ENCODE measurements around the gene ZYG11B. TPM values are rescaled to one million over a fixed set of nuclear protein-coding genes. Genes with fewer than 3 reads are reported as not detected.

Gene ZYG11B
- total and polyA plus RNA-seq, 9 of the 15 experiments (the other 6 are each of a cell fraction or from before 2014, with no cell fraction given): 4.9 to 22.2 (median 12.2) TPM

DNA sequence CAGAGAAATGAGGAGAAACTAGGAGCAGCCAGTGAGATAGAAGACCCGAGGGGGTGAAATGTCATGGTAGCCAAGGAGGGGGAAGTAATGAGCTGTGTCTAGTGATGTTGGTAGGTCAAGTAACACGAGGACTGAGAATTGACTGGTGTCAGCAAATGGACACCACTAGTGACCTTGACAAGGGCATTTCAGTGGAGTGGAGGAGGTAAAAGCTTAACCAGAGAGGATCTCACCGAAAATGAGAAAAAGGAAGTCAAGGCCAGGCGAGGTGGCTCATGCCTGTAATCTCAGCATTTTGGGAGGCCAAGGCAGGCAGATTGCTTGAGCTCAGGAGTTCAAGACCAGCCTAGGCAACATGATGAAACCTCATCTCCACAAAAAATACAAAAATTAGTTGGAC lies 3.0 kb upstream of the ZYG11B start (continued):
- TF ChIP-seq ZNF316 (IDR thresholded peaks at IDR 0.05): 0 out of 2 replicates have a peak, but pooled peaks have one; percentile 35
- TF ChIP-seq ZNF143 (CRISPR knock-in tag; IDR thresholded peaks at IDR 0.05): no peak
- TF ChIP-seq HCFC1 (IDR thresholded peaks at IDR 0.05; ENCODE audit: low read depth, low read length): no peak
- TF ChIP-seq RNF2 (IDR thresholded peaks at IDR 0.05): no peak
- peak; percentile 96 for TF ChIP-seq ESRRA (IDR thresholded peaks at IDR 0.05; ENCODE audit: borderline replicate concordance, low read depth)
- no peak for TF ChIP-seq IRF2 (CRISPR knock-in tag; IDR thresholded peaks at IDR 0.05)
- TF ChIP-seq PURB (CRISPR knock-in tag; IDR thresholded peaks at IDR 0.05; ENCODE audit: low read depth): no peak
- no peak for TF ChIP-seq RHOXF2B (CRISPR knock-in tag; conservative IDR thresholded peaks at IDR 0.05)

DNA sequence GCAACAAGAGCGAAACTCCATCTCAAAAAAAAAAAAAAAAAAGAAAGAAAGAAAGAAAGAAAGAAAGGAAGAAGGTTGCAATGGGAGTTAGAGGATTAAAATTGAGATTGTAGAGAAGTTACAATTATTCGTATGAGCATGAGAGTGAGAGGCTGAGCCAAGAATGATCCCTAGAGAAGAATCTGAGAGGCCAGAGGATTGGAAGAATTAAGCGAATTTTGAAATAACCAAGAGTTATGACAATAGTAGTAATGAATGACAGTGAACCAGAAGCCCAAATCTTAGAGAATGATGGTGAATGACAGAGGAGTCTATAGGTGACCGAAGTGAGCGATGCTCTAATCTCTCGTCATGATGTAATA lies 369 bp upstream of the ZYG11B start:
- H3K9ac ChIP-seq (ENCODE audit: insufficient read depth in 1 of 2, low read depth in 2 of 2, low read length in 2 of 2): peak overlapping the region in 1 of 2 experiments; percentile 57; a peak in 2 of 4 replicates
- WGBS (ENCODE audit: insufficient coverage, low coverage, missing lambda C conversion rate): 3% methylated on average over 5 of the region's 6 CpGs
- intact Hi-C loops (cut with micrococcal nuclease): loop anchor here (10.0 kb wide), 1 partner anchor 119 kb away; the partner anchor contains the start of gene ZYG11A
- TF ChIP-seq, protein P1, sequence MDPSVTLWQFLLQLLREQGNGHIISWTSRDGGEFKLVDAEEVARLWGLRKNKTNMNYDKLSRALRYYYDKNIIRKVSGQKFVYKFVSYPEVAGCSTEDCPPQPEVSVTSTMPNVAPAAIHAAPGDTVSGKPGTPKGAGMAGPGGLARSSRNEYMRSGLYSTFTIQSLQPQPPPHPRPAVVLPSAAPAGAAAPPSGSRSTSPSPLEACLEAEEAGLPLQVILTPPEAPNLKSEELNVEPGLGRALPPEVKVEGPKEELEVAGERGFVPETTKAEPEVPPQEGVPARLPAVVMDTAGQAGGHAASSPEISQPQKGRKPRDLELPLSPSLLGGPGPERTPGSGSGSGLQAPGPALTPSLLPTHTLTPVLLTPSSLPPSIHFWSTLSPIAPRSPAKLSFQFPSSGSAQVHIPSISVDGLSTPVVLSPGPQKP (CRISPR knock-in tag; IDR thresholded peaks at IDR 0.05): no peak
- no peak for TF ChIP-seq CTBP1 (IDR thresholded peaks at IDR 0.05; ENCODE audit: borderline replicate concordance)
- TF ChIP-seq MTA2 (IDR thresholded peaks at IDR 0.05; ENCODE audit: low read depth): no peak
- TF ChIP-seq ZNF3 (CRISPR knock-in tag; IDR thresholded peaks at IDR 0.05): no peak
- TF ChIP-seq ZNF778 (CRISPR knock-in tag; IDR thresholded peaks at IDR 0.05): no peak
- TF ChIP-seq BRD9 (IDR thresholded peaks at IDR 0.05; ENCODE audit: low read depth, partially characterized antibody): peak; percentile 53
- no peak for TF ChIP-seq MED1 (CRISPR knock-in tag; IDR thresholded peaks at IDR 0.05; ENCODE audit: borderline replicate concordance)
- no peak for TF ChIP-seq HMG20A (CRISPR knock-in tag; conservative IDR thresholded peaks at IDR 0.05)
- TF ChIP-seq EHMT2 (IDR thresholded peaks at IDR 0.05): 0 out of 2 replicates have a peak, but pooled peaks have one; percentile 1
- TF ChIP-seq ZNF224 (CRISPR knock-in tag; IDR thresholded peaks at IDR 0.05): no peak
- TF ChIP-seq FOXM1 (IDR thresholded peaks at IDR 0.05; ENCODE audit: low read depth): peak; percentile 27; the same call in 1 of the 2 replicates
- TF ChIP-seq FOXM1 (CRISPR knock-in tag; IDR thresholded peaks at IDR 0.05; ENCODE audit: low read depth): no peak
- no peak for TF ChIP-seq CBX8 (IDR thresholded peaks at IDR 0.05; ENCODE audit: borderline replicate concordance, extremely low read depth, low read depth, low read length, poor library complexity, severe bottlenecking)
- TF ChIP-seq ESRRB (CRISPR knock-in tag; IDR thresholded peaks at IDR 0.05; ENCODE audit: borderline replicate concordance): no peak
- TF ChIP-seq HLTF (IDR thresholded peaks at IDR 0.05): no peak

More for the DNA sequence above, 369 bp upstream of the ZYG11B start:
- Histone ChIP-seq H3K27me3 (ENCODE audit: control insufficient read depth in 2 of 2, insufficient read depth in 2 of 2, low read length in 2 of 2) (no peaks in the 10 kb centered on the region), H3K36me3 (ENCODE audit: control insufficient read depth, insufficient read depth, low read length) (no peaks in the 10 kb centered on the region), H3K79me2 (ENCODE audit: control insufficient read depth, insufficient read depth, low read length) (peaks cover 41% of the 10 kb centered on the region), H3K9me1 (ENCODE audit: control insufficient read depth, insufficient read depth, low read length) (no peaks in the 10 kb centered on the region), H3K4me1 (replicated peaks in 1 of 2; ENCODE audit: control insufficient read depth in 2 of 2, insufficient read depth in 2 of 2, low read length in 2 of 2) (peaks cover 11 to 15% of the 10 kb centered on the region in 2 experiments; a peak in 4 of 5 replicates), H3K9me3 (replicated peaks; ENCODE audit: control insufficient read depth, insufficient read depth, low read depth, low read length) (no peaks in the 10 kb centered on the region), H3K4me2 (ENCODE audit: insufficient read depth, low read length) (peak overlapping the region; percentile 77), H2AFZ (ENCODE audit: low read depth, low read length) (peak overlapping the region; percentile 98), H3K27ac (ENCODE audit: extremely low read depth, low read depth, low read length) (peak overlapping the region; percentile 5; the same call in 1 of the 3 replicates), H4K20me1 (replicated peaks; ENCODE audit: control insufficient read depth, insufficient read depth, low read length) (no peaks in the 10 kb centered on the region), H3K4me3 (peak overlapping the region; percentile 79)
- ChIA-PET POLR2A (interaction anchor here (0.6 to 1.0 kb wide), 4 partner anchors 10 to 1027 kb away, joined by 3 to 6 read pairs (median 4); partner anchors contain the start of genes ORC1 and PRPF38A), CTCF (ENCODE audit: low intra/inter-chr PET ratio) (no interaction called here)
- no peak for DNase-seq (ENCODE audit: extremely low read depth in 1 of 4, low spot score in 3 of 4)
- no peak for FAIRE-seq
- in situ Hi-C loops (cut with MboI): no loop called here
- ATAC-seq: no peak
- BruUV-seq (replicated peaks): no TSS peak

Measured in K562 (cell line).